Measurements from ENCODE around the gene KCNK4. TPM values are rescaled to one million over a fixed set of nuclear protein-coding genes. Genes with fewer than 3 reads are reported as not detected.
A peak's percentile ranks its signal among the peaks of the same experiment; 100 is the strongest.

Gene KCNK4
- total RNA-seq, 1 donor from 2014 or later = 0.36 TPM

DNA sequence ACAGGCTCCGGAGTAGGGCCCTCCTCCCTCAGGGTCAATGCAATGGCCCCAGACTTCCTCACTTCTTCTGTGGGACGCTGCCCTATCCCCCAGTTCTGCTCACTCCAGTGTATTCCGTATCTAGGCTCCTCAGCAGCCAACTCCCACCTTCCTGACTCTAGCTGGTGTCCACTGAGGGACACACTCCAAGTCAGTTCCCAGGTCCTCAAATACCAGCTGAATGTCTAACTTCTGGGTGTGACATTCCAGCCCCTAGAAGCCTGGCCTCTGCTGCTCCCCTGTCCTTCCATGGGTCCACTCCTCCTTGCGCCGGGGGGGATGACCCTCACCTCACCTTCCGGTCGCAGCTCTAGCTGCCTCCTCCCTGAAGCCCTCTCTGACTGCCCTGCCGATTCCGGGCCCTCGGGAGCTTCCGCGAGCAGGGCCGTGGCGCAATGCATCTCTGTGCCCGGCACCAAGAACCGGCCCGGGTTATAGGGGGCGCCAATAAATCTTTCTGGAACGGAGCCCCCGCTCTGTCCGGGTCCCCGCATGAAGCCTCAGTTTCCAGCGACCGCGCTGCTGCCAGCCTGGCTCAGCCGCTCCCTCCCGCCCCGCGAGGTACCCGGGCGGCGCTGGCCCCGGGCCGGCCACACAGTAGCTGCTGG is 22.1 kb upstream of the KCNK4 start:
- Mint-ChIP-seq H3K27me3 (ENCODE audit: unreplicated experiment) (peaks cover 20% of the 10 kb centered on the region), H3K9me3 (ENCODE audit: unreplicated experiment) (no peaks in the 10 kb centered on the region), H3K36me3 (ENCODE audit: low read depth, unreplicated experiment) (peaks cover 14% of the 10 kb centered on the region), H3K4me1 (ENCODE audit: unreplicated experiment) (peaks cover 17% of the 10 kb centered on the region), H3K27ac (ENCODE audit: unreplicated experiment) (peak overlapping the region; percentile 95), H3K4me3 (ENCODE audit: unreplicated experiment) (peak overlapping the region; percentile 87)
- no peak for DNase-seq (ENCODE audit: low spot score)
- TF ChIP-seq, protein P1, sequence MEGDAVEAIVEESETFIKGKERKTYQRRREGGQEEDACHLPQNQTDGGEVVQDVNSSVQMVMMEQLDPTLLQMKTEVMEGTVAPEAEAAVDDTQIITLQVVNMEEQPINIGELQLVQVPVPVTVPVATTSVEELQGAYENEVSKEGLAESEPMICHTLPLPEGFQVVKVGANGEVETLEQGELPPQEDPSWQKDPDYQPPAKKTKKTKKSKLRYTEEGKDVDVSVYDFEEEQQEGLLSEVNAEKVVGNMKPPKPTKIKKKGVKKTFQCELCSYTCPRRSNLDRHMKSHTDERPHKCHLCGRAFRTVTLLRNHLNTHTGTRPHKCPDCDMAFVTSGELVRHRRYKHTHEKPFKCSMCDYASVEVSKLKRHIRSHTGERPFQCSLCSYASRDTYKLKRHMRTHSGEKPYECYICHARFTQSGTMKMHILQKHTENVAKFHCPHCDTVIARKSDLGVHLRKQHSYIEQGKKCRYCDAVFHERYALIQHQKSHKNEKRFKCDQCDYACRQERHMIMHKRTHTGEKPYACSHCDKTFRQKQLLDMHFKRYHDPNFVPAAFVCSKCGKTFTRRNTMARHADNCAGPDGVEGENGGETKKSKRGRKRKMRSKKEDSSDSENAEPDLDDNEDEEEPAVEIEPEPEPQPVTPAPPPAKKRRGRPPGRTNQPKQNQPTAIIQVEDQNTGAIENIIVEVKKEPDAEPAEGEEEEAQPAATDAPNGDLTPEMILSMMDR (IDR thresholded peaks at IDR 0.05; ENCODE audit: unreplicated experiment) = no peak

DNA sequence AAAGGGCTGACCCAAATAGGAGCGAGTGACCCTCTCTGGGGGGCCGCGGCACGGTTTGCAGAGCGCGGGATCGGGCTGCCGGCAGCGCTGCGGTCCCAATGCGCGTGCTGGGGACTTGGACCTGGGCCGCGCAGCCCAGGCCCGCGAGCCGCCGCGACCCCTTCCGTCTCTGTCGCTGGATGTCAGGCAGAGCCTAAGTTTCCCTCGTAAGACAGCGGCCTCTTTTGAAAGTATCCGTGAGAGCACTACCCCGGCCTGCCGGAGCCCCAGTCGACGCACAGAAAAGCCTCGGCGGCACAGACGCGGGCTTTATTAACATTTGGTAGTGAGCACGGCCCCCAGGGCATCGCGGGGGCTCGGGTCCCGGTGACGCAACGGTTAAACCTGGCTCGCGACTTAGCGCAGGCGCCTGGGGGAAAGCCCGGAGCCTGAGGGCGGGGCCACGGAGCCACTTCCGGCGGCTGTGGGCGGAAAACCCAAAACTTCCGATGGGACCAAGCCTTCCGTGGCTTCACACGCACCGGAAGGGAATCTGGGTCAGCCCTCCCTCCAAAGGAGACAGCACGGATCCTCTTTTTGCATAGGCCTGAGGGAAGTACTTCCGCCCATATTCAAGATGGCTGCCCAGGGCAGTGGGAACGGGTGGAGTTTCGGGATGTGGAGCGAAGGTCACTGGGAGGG is 21.4 kb upstream of the KCNK4 start:
- peaks cover 17% of the 10 kb centered on the region for H3K4me1 Mint-ChIP-seq (ENCODE audit: unreplicated experiment)
- peak overlapping the region; percentile 95 for H3K4me3 Mint-ChIP-seq (ENCODE audit: unreplicated experiment)
- H3K27me3 Mint-ChIP-seq (ENCODE audit: unreplicated experiment) = peaks cover 18% of the 10 kb centered on the region
- H3K27ac Mint-ChIP-seq (ENCODE audit: unreplicated experiment) = peak overlapping the region; percentile 96
- H3K36me3 Mint-ChIP-seq (ENCODE audit: low read depth, unreplicated experiment) = peaks cover 14% of the 10 kb centered on the region
- peak; percentile 94 for DNase-seq (ENCODE audit: low spot score)
- H3K9me3 Mint-ChIP-seq (ENCODE audit: unreplicated experiment) = no peaks in the 10 kb centered on the region
- TF ChIP-seq, protein P1 (IDR thresholded peaks at IDR 0.05; ENCODE audit: unreplicated experiment) = no peak

DNA sequence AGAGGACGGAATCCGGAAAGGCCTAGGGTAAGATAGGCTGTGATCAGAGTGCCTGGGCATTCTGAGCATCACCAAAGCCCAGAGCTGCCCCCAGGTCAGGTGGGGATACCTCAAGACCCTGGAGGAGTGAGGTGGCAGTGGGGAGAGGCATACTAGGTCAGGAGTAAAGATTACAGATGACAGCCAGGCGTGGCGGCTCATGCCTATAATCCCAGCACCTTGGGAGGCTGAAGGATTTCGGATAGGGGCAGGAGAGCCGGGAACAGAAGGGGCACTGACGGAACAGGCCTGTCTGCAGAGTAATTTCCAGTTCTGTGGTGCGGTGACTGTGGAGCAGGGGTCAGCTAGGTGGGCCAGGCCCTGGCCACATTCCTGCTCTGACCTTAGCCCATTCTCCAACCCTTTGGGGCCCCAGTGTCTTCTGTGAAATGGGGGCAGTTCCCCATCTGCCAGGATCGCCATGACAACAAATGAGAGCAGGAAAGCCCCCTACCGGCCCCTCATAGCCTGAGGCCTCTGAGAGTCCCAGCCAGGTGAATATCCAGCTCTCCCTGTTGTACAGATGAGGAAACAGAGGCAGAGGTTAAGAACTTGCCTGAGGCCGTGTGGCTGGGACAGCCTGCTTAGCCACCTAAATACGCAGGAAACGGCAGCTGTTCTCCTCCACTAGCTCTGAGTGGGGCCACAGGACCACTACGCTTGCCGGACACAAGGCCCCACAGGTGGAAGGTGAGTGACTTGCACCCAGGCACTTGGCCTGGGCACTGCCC is 15.9 kb upstream of the KCNK4 start:
- DNase-seq (ENCODE audit: low spot score) = no peak
- Mint-ChIP-seq H3K4me3 (ENCODE audit: unreplicated experiment) (no peak overlapping the region), H3K27me3 (ENCODE audit: unreplicated experiment) (peaks cover 2% of the 10 kb centered on the region), H3K4me1 (ENCODE audit: unreplicated experiment) (peaks cover under 1% of the 10 kb centered on the region), H3K27ac (ENCODE audit: unreplicated experiment) (no peak overlapping the region), H3K36me3 (ENCODE audit: low read depth, unreplicated experiment) (peaks cover 5% of the 10 kb centered on the region), H3K9me3 (ENCODE audit: unreplicated experiment) (no peaks in the 10 kb centered on the region)
- TF ChIP-seq, protein P1 (IDR thresholded peaks at IDR 0.05; ENCODE audit: unreplicated experiment) = no peak

DNA sequence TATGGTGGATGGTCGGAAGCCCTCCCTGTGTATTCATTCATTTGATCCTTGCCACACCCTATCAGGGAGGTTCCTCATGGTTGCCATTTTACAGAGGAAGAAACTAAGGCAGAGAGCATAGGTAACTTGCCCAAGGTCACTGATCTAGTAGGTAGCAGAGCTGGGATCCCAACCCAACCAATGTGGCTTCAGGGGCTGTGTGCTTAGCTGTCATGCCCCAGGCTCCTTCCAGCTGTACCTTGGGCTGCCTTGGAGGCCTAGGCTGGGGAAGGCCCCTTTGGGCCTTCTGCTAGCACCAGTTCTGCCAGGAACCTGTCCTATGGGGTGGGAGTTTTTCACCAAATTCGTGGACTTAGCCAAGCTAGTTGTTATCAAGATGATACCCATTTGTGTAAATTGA is 15.3 kb upstream of the KCNK4 start:
- H3K9me3 Mint-ChIP-seq (ENCODE audit: unreplicated experiment) = no peaks in the 10 kb centered on the region
- H3K27ac Mint-ChIP-seq (ENCODE audit: unreplicated experiment) = no peak overlapping the region
- no peaks in the 10 kb centered on the region for H3K4me1 Mint-ChIP-seq (ENCODE audit: unreplicated experiment)
- no peaks in the 10 kb centered on the region for H3K27me3 Mint-ChIP-seq (ENCODE audit: unreplicated experiment)
- H3K36me3 Mint-ChIP-seq (ENCODE audit: low read depth, unreplicated experiment) = peaks cover 5% of the 10 kb centered on the region
- TF ChIP-seq, protein P1 (IDR thresholded peaks at IDR 0.05; ENCODE audit: unreplicated experiment) = no peak
- no peak for DNase-seq (ENCODE audit: low spot score)
- H3K4me3 Mint-ChIP-seq (ENCODE audit: unreplicated experiment) = no peak overlapping the region
